IPS-18a (cell line): ENCODE data around the gene MAD1L1.

Experiments
- H3K27ac ChIP-seq: one replicate; pipeline ENCODE4 v1.5.1; 2013; ENCODE audit warnings: low read length
- H3K27me3 ChIP-seq: one replicate; pipeline ENCODE4 v1.6.1; 2013; ENCODE audit warnings: mild to moderate bottlenecking, low read length; ENCODE audit not compliant: control insufficient read depth, insufficient read depth
- H3K36me3 ChIP-seq: one replicate; pipeline ENCODE4 v1.6.1; 2013; ENCODE audit warnings: low read depth, low read length; ENCODE audit not compliant: control insufficient read depth
- H3K4me1 ChIP-seq: one replicate; pipeline ENCODE4 v1.6.1; 2013; ENCODE audit warnings: low read depth, low read length; ENCODE audit not compliant: control insufficient read depth
- H3K4me3 ChIP-seq: one replicate; pipeline ENCODE4 v1.5.1; 2013; ENCODE audit warnings: low read length
- H3K9ac ChIP-seq: one replicate; pipeline ENCODE4 v1.6.1; 2013; ENCODE audit warnings: mild to moderate bottlenecking, low read length, moderate library complexity
- H3K9me3 ChIP-seq: one replicate; pipeline ENCODE4 v1.6.1; 2013; ENCODE audit warnings: low read depth, low read length; ENCODE audit not compliant: control insufficient read depth

Gene MAD1L1

DNA sequence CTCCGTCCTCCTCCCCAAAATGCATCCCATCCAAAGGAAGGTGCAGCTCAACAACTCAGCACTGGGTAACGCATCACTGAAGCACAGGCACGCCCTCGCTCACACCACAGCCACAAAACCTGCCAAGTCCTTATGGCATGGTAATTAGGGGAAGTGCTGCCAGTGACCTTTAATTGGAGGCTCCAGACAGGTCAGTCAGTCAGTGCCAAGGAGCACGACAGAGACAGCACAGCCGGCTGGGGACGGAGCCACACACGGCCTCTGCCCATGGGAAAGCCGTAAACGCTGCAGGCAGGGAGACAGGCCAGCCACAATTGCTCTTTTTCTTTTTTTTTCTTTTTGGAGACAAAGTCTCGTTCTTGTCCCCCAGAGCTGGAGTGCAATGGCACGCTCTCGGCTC lies 146.5 kb downstream of the MAD1L1 start:
- Histone ChIP-seq H3K4me3 (no peak overlapping the region), H3K9ac (no peak overlapping the region), H3K27ac (no peak overlapping the region), H3K9me3 (no peaks in the 10 kb centered on the region), H3K27me3 (no peaks in the 10 kb centered on the region), H3K36me3 (no peaks in the 10 kb centered on the region), H3K4me1 (no peaks in the 10 kb centered on the region)

DNA sequence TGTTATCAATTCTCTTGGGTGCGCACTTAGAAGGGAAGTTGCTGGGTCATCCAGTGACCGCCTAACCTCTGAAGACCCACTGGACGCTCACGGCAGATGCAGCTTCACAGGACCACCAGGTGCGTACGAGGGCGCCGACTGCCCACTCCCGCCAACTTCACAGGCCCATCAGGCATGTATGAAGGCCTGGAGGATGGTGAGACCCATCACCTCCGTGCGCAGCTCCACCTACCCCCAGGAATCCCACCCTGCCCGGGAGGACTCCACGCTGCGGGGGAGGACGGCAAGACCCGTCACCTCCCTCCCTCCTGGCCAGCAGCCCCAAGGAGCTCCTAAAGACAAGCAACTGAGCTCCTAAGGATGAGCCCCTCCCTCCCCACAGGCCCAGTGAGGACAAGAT lies 146.9 kb downstream of the MAD1L1 start:
- Histone ChIP-seq H3K27ac (no peak overlapping the region), H3K4me1 (no peaks in the 10 kb centered on the region), H3K36me3 (no peaks in the 10 kb centered on the region), H3K4me3 (no peak overlapping the region), H3K9me3 (no peaks in the 10 kb centered on the region), H3K9ac (no peak overlapping the region), H3K27me3 (no peaks in the 10 kb centered on the region)

DNA sequence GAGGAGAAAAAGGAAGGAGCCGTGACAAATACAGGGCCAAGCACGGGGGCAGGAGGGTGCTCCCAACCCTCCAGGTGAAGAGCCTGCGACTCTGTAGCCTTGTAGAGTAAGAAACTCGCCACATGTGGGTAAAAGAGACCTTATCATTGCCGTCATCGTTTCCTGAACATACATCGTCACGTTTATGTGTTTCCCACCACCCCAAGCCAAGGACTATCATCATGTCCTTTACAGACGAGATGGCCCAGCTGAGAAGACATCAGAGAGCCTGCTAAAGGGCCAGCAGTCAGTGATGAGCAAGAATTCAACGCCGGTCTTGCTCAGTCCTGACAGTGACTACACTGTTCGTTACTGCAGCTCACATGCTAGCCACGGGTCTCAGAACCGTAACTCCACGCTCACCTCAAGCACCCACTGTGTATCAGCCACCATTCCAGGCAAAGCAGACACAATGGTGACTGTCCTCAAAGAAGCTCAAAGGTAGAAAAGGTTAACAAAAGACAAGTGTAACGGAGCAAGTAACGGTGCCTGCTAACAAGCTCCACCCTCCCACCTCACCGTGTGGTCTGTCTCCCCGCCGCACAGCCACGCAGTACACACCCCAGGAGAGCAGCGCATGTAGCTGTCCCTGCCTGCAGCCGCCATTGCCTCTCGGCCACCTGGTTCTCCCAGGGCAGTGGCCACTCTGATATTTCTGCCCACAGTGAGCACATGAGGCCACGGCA lies 147.8 kb downstream of the MAD1L1 start:
- Histone ChIP-seq H3K9ac (no peak overlapping the region), H3K27me3 (no peaks in the 10 kb centered on the region), H3K36me3 (no peaks in the 10 kb centered on the region), H3K9me3 (no peaks in the 10 kb centered on the region), H3K27ac (no peak overlapping the region), H3K4me3 (no peak overlapping the region), H3K4me1 (no peaks in the 10 kb centered on the region)

GRCh38 chr7:2084331-2084730 lies 148.4 kb downstream of the MAD1L1 start:
- H3K27ac ChIP-seq = no peak overlapping the region
- no peaks in the 10 kb centered on the region for H3K36me3 ChIP-seq
- H3K9me3 ChIP-seq = no peaks in the 10 kb centered on the region
- no peak overlapping the region for H3K9ac ChIP-seq
- no peak overlapping the region for H3K4me3 ChIP-seq
- H3K4me1 ChIP-seq = no peaks in the 10 kb centered on the region
- no peaks in the 10 kb centered on the region for H3K27me3 ChIP-seq

- H3K9me3 ChIP-seq = no peaks in the 10 kb centered on the region
- H3K27ac ChIP-seq = no peak overlapping the region
- no peaks in the 10 kb centered on the region for H3K4me1 ChIP-seq
These were observed 149.4 kb downstream of the MAD1L1 start for GRCh38 chr7:2083362-2083761.

GRCh38 chr7:2082139-2082998 lies 150.4 kb downstream of the MAD1L1 start:
- H3K27ac ChIP-seq = no peak overlapping the region

More at GRCh38 chr7:2083362-2083761, 149.4 kb downstream of the MAD1L1 start:
- Histone ChIP-seq H3K9ac (no peak overlapping the region), H3K36me3 (no peaks in the 10 kb centered on the region), H3K4me3 (no peak overlapping the region), H3K27me3 (no peaks in the 10 kb centered on the region)

DNA sequence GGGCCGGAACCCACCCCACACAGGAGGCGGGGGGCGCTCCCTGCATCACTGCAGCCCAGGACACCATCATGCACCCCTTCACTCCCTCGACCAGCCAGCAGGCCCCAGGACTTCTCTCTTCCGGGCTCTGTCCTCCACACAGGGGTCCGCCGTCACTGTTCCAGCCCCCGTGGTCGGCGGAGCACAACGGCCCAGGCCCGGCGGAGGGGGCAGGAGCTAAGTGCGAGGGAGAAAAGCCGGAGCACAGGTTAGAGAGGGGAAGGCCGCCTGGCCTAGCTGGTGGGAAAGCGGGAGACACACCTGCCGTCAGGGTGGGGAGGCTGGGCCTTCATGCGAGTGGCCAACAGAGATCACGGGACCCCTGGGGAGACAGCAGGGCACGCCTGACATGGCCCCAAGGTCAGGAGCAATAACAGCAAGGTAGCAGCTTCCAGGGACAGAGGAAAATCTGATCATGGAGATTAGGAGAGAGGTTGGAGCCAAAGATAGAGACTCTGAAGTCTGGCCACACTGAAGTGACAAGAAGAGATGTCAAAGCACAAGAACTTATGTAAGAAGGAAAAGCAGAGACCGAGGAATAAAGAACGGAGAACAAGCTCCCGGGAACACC lies 151.1 kb downstream of the MAD1L1 start:
- Histone ChIP-seq H3K9ac (no peak overlapping the region), H3K36me3 (no peaks in the 10 kb centered on the region), H3K4me3 (no peak overlapping the region), H3K9me3 (no peaks in the 10 kb centered on the region), H3K4me1 (no peaks in the 10 kb centered on the region), H3K27me3 (no peaks in the 10 kb centered on the region), H3K27ac (no peak overlapping the region)

More at GRCh38 chr7:2082139-2082998, 150.4 kb downstream of the MAD1L1 start:
- H3K27me3 ChIP-seq = no peaks in the 10 kb centered on the region
- H3K4me3 ChIP-seq = no peak overlapping the region
- H3K36me3 ChIP-seq = no peaks in the 10 kb centered on the region
- no peaks in the 10 kb centered on the region for H3K4me1 ChIP-seq
- H3K9ac ChIP-seq = no peak overlapping the region
- H3K9me3 ChIP-seq = no peaks in the 10 kb centered on the region

GRCh38 chr7:2080477-2080876 lies 152.3 kb downstream of the MAD1L1 start:
- no peak overlapping the region for H3K27ac ChIP-seq
- H3K9ac ChIP-seq = no peak overlapping the region
- no peaks in the 10 kb centered on the region for H3K9me3 ChIP-seq
- no peak overlapping the region for H3K4me3 ChIP-seq
- no peaks in the 10 kb centered on the region for H3K4me1 ChIP-seq
- H3K36me3 ChIP-seq = no peaks in the 10 kb centered on the region
- no peaks in the 10 kb centered on the region for H3K27me3 ChIP-seq

DNA sequence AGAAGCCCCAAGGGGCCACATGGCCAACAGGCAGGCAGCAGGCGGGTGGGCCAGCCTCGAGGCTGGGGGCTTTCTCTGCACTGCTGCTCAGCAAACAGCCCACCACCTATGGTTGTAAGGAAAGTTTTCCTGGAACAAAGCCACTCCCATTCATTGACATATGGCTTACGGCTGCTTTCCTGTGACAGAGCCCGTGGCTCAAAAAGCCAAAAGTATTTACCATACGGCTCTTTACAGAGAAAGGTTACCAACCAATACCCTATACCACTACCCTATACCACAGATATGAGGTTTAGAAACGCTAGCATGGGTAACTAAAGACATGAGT lies 152.7 kb downstream of the MAD1L1 start:
- no peaks in the 10 kb centered on the region for H3K27me3 ChIP-seq
- no peak overlapping the region for H3K4me3 ChIP-seq
- H3K27ac ChIP-seq = no peak overlapping the region
- H3K9me3 ChIP-seq = no peaks in the 10 kb centered on the region
- no peaks in the 10 kb centered on the region for H3K36me3 ChIP-seq
- no peak overlapping the region for H3K9ac ChIP-seq
- no peaks in the 10 kb centered on the region for H3K4me1 ChIP-seq

- no peaks in the 10 kb centered on the region for H3K9me3 ChIP-seq
These were observed 153.2 kb downstream of the MAD1L1 start for GRCh38 chr7:2079332-2080059.

DNA sequence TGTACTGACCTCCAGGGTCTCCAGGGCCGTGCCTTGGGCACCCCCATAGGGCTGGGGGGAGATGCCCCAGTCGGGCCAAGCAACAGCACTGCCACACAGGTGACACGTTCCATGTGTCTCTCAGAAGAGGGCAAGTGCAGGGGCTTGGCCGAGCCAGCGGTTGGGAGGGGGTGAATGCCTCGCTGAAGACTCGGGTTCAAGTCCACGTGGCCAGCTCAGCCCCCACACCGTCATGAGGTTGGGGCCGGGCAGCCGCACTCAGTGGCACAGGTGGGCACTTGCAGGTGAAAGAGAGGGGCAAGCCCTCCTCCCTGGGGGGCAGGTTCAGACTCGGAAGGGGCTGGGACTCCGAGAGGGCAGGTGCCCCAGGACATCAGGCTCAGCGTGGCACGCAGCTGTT lies 153.8 kb downstream of the MAD1L1 start:
- Histone ChIP-seq H3K9ac (no peak overlapping the region), H3K27ac (no peak overlapping the region), H3K36me3 (no peaks in the 10 kb centered on the region), H3K27me3 (no peaks in the 10 kb centered on the region), H3K9me3 (no peaks in the 10 kb centered on the region), H3K4me3 (no peak overlapping the region), H3K4me1 (no peaks in the 10 kb centered on the region)

More at GRCh38 chr7:2079332-2080059, 153.2 kb downstream of the MAD1L1 start:
- Histone ChIP-seq H3K4me3 (no peak overlapping the region), H3K4me1 (no peaks in the 10 kb centered on the region), H3K27ac (no peak overlapping the region), H3K36me3 (no peaks in the 10 kb centered on the region), H3K27me3 (no peaks in the 10 kb centered on the region), H3K9ac (no peak overlapping the region)
